ENCODE data around the gene PPM1L. TPM values are rescaled to one million over a fixed set of nuclear protein-coding genes. Genes with fewer than 3 reads are reported as not detected.
"Not testable (repeated sequence)": the region's sequence is repeated elsewhere in the genome, so short reads cannot be mapped to it uniquely, and the experiment has no call there.

The PPM1L gene
- total and polyA plus RNA-seq, 2 donors, result 20.2 to 24.2 TPM

DNA sequence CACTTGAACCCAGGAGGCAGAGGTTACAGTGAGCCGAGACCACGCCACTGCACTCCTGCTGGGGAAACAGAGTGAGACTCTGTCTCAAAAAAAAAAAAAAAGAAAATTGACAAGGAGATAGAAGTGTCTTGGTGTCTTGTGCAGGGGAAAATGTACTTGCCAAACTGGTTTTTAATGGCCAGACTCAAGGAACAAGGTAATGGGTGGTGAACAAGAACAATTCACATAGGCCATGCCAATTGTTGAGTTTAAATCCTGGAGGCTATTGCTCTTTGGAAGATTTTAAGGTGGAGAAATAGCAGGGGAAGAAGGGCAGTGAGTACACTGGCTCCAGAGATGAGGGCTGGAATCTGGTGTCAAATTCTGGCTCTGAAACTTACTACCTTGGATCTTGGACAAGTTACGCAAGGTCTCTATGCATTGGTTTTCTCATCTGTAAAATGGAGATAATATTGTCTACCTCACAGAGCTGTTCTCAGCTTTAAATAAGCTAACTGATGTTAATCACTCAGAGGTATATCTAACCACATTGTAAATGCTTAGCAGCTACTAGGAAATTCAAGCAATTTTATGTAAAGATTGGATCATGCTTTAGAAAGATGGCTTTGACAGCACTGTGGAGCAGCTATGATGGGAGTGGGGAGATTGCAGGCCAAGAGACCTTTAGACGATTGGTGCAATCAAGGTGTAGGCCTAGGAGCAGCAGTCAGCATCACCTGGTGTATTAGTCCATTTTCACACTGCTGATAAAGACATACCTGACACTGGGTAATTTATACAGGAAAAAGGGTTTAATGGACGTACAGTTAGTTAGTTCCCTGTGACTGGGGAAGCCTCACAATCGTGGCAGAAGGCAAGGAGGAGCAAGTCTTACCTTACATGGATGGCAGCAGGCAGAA, 270.8 kb downstream of the PPM1L start:
- WGBS, result 92% methylated on average over 6 of the region's 6 CpGs
- H3K4me3 ChIP-seq (ENCODE audit: low read depth, low read length), result no peak overlapping the region
- no peak overlapping the region for H3K27ac ChIP-seq (ENCODE audit: low read depth)
- no peak for DNase-seq (ENCODE audit: extremely low spot score)
- H3K4me1 ChIP-seq (ENCODE audit: insufficient read depth), result no peaks in the 10 kb centered on the region
- no peaks in the 10 kb centered on the region for H3K36me3 ChIP-seq (ENCODE audit: insufficient read depth)

DNA sequence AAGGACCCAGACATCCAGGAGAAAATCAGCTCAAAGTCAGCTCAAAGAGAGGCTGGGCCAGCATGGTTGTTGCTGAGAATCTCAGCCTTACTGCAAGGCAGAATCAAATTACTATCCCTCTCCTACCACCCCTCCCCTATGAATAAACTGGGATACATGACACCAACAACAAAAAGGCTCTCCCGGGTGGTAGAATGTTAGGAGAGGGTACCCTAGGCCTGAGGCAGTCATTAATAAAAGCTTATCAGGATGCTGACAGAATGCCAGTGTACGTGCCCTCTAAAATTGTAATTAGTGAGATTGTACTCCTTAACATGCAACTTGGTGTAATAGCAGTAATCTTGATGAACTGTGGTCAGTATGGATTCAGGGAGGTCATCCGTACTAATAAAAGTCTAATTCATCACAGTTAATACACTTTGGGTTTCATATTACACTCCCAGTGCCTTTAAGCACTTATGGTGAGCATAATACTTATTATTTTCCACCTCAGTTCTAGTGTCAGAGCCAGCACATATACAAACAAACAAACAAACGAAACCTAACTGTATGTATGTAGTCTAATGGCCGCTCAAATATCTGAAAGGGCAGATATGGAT, 272.6 kb downstream of the PPM1L start:
- Histone ChIP-seq H3K36me3 (ENCODE audit: insufficient read depth) (no peaks in the 10 kb centered on the region), H3K4me1 (ENCODE audit: insufficient read depth) (no peaks in the 10 kb centered on the region), H3K27ac (ENCODE audit: low read depth) (no peak overlapping the region), H3K4me3 (ENCODE audit: low read depth, low read length) (no peak overlapping the region)
- WGBS, result 71% methylated on average over 5 of the region's 5 CpGs
- DNase-seq (ENCODE audit: extremely low spot score), result no peak

DNA sequence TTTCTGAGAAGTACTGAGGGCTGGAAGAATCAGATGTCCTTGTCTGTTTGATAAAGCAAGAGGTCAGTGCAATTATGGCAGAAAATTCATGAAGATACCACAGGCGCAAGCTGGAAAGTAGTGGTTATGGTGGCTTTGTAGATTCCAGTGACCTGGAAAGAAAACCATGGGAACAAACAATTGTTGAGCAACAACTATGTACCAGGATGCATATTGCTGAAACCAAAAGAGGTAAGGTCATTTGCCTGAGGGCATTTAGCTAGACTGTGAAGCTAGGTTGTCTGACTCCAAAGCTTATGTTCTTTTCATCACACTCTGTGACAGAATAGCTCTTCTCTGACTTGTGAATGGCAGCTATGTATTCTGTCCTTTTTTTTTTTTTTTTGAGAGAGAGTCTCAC, 275.1 kb downstream of the PPM1L start:
- no peak overlapping the region for H3K27ac ChIP-seq (ENCODE audit: low read depth)
- WGBS, result 97% methylated on average over 1 of the region's 1 CpG

DNA sequence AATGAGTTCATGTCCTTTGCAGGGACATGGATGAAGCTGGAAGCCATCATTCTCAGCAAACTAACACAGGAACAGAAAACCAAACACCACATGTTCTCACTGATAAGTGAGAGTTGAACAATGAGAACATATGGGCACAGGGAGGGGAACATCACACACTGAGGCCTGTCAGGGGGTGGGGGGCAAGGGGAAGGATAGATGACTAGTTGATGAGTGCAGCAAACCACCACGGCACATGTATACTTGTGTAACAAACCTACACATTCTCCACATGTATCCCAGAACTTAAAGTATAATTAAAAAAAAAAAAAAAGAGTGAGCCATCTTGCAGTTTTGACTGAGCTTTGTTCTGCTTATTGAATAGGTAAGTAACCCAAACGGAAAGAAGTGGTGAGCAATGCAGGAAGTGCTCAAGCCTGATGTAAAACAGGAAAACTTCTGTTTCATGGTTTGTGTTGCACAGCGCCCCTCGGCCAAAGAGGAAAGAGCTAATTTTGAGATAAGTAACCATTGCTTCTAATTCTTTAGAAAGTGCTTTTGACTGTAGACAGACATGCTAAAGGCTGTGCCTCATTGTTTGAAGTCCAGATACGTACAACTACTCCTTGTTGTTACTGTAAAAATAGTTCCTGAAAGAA, 279.0 kb downstream of the PPM1L start:
- not testable (repeated sequence) for H3K27ac ChIP-seq (ENCODE audit: low read depth); DNase-seq (ENCODE audit: extremely low spot score); H3K4me3 ChIP-seq (ENCODE audit: low read depth, low read length); H3K4me1 ChIP-seq (ENCODE audit: insufficient read depth); H3K36me3 ChIP-seq (ENCODE audit: insufficient read depth)
- 57% methylated on average over 5 of the region's 5 CpGs for WGBS

More for the DNA sequence above, 275.1 kb downstream of the PPM1L start:
- DNase-seq (ENCODE audit: extremely low spot score), result no peak
- Histone ChIP-seq H3K4me3 (ENCODE audit: low read depth, low read length) (no peak overlapping the region), H3K4me1 (ENCODE audit: insufficient read depth) (no peaks in the 10 kb centered on the region), H3K36me3 (ENCODE audit: insufficient read depth) (no peaks in the 10 kb centered on the region)

DNA sequence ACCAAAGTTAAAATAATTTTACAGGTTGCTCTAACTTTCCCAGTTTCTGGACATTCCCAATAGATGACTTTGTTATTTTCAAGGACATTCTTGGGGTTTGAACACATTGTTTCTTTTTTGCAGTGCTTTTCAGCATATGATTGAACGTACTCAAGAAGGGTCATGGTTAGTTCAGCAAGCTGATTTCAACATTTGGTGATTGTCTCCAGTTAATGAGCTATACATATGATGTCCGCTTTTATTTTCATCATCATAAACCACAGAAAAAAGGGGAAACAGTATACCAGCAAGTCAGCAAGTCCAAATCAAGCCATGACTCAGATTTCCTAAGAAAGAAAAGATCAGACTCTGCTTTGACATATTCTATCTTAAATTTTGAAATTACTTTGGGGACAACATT, 279.7 kb downstream of the PPM1L start:
- no peaks in the 10 kb centered on the region for H3K4me1 ChIP-seq (ENCODE audit: insufficient read depth)
- no peaks in the 10 kb centered on the region for H3K36me3 ChIP-seq (ENCODE audit: insufficient read depth)
- no peak for DNase-seq (ENCODE audit: extremely low spot score)
- WGBS, result 71% methylated on average over 2 of the region's 2 CpGs
- H3K4me3 ChIP-seq (ENCODE audit: low read depth, low read length), result no peak overlapping the region
- H3K27ac ChIP-seq (ENCODE audit: low read depth), result no peak overlapping the region

DNA sequence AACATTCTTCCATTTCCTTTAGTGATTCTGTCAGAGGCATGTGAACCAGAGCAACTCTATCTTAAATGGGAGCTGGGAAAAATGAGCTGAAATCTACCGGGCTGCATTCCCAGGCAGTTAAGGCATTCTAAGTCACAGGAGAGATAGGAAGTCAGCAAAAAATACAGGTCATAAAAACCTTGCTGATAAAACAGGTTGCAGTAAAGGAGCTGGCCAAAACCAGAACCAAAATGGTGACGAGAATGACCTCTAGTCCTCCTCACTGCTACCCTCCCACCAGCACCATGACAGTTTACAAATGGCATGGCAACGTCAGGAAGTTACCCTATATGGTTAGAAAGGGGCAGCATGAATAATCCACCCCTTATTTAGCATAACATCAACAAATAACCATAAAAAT, 282.7 kb downstream of the PPM1L start:
- Histone ChIP-seq H3K4me1 (ENCODE audit: insufficient read depth) (no peaks in the 10 kb centered on the region), H3K27ac (ENCODE audit: low read depth) (no peak overlapping the region), H3K4me3 (ENCODE audit: low read depth, low read length) (no peak overlapping the region), H3K36me3 (ENCODE audit: insufficient read depth) (no peaks in the 10 kb centered on the region)
- 48% methylated on average over 3 of the region's 3 CpGs for WGBS
- no peak for DNase-seq (ENCODE audit: extremely low spot score)

DNA sequence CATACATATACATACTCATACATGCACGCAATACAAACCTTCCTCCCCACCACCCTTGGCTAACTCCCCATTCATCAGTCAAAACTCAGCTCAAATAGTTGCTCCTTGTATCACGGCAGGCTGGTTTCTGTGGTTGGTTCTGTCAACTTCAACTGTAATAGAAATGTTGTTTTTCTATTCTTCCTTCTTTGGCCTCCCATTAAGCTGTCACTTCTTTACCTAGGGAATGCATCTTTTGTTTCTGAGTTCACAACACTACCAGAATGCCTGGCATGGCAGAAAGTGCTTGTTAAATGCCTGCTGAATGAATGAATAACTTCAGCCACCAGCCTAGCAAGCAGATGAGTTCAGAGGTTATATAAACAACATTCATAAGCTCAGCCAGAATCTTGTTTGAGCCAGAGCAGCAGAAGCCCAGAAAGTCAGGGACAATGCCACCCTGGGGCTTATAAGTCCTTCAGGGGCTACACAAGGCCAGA, 286.0 kb downstream of the PPM1L start:
- Histone ChIP-seq H3K27ac (ENCODE audit: low read depth) (no peak overlapping the region), H3K4me1 (ENCODE audit: insufficient read depth) (no peaks in the 10 kb centered on the region), H3K4me3 (ENCODE audit: low read depth, low read length) (no peak overlapping the region), H3K36me3 (ENCODE audit: insufficient read depth) (no peaks in the 10 kb centered on the region)
- DNase-seq (ENCODE audit: extremely low spot score), result no peak
- 71% methylated on average over 2 of the region's 2 CpGs for WGBS

DNA sequence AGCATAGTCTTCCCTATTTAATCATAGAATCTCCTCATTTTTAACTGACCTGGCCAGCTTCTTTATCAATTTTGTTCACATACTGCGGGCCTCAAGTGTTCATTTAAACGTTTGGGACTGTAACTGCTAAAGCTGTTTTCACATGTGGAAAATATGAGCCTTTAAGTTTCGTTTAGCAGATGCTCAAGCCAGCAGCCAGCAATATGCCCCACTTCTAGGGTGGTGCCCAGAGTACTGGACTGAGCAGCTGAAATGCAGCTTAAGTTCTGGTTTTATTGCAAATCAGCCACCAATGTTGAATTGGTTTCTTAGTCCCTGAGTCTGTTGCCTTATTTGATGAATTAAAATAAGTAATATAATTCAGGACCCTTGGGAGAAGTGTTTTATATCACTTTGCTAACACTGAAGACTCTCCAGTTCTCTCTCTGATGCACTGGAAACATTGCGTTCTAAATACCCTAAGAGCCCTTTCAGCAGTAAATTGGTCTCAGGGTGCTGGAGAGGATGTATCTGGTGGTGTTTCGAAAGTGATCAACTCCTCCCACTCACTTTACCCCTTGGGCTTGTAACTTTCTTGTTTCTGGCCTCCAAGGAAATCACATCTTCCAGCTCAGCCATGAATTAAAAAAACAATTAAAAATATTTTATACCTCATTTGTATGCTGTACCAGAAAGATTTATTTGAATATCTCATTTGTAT, 287.5 kb downstream of the PPM1L start:
- 69% methylated on average over 5 of the region's 5 CpGs for WGBS
- Histone ChIP-seq H3K4me1 (ENCODE audit: insufficient read depth) (no peaks in the 10 kb centered on the region), H3K27ac (ENCODE audit: low read depth) (no peak overlapping the region), H3K4me3 (ENCODE audit: low read depth, low read length) (no peak overlapping the region), H3K36me3 (ENCODE audit: insufficient read depth) (no peaks in the 10 kb centered on the region)
- DNase-seq (ENCODE audit: extremely low spot score), result no peak

DNA sequence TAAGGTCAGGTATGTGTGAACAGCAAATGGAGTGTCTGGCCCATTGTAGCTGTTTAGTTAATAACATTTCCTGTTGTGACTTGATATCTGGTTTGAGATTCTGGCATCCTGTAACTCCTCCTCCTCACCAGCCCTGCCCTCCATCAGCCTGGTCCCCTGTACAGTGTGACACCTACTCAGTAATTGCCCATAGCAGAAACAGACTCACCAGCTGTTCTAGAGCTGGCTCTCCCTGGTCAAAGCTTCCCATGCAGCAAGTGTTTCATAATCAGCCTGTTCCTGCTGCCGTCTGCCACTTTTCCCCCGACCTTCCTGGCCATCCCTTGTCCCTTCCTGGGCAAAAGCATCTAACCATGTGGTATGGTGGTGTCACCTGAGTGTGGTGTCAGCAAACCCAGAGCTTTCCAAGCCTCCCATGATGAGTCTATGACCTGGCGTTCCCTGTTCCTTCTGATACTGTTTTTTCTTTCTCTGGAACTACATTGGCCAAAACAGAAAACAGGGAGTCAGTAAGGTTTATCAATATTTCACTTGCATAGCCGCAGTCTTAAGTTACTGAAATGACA, 293.7 kb downstream of the PPM1L start:
- H3K36me3 ChIP-seq (ENCODE audit: insufficient read depth), result no peaks in the 10 kb centered on the region
- no peak overlapping the region for H3K4me3 ChIP-seq (ENCODE audit: low read depth, low read length)
- WGBS, result 86% methylated on average over 4 of the region's 4 CpGs
- H3K4me1 ChIP-seq (ENCODE audit: insufficient read depth), result no peaks in the 10 kb centered on the region
- no peak for DNase-seq (ENCODE audit: extremely low spot score)
- H3K27ac ChIP-seq (ENCODE audit: low read depth), result no peak overlapping the region

DNA sequence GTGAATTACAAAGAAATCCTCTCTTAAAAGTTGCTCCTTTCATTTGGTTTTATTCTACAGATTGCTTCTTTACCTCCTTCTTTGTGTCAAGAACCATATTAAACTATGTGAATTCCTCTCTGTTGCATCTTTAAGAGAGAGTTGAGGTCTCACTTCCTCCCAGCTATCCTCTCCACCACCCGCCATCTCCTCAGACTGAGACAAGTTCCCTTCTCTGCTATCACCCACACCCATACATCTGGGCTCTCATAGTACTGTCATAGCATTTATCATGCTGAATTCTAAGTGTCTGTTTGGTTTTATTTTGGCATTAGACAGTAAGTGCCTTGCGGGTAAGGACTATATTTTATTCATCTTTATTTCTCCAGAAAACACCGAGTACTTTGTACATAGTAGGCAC, 294.9 kb downstream of the PPM1L start:
- 74% methylated on average over 3 of the region's 3 CpGs for WGBS
- no peak overlapping the region for H3K4me3 ChIP-seq (ENCODE audit: low read depth, low read length)
- H3K4me1 ChIP-seq (ENCODE audit: insufficient read depth), result no peaks in the 10 kb centered on the region
- H3K27ac ChIP-seq (ENCODE audit: low read depth), result no peak overlapping the region
- no peak for DNase-seq (ENCODE audit: extremely low spot score)
- H3K36me3 ChIP-seq (ENCODE audit: insufficient read depth), result no peaks in the 10 kb centered on the region

DNA sequence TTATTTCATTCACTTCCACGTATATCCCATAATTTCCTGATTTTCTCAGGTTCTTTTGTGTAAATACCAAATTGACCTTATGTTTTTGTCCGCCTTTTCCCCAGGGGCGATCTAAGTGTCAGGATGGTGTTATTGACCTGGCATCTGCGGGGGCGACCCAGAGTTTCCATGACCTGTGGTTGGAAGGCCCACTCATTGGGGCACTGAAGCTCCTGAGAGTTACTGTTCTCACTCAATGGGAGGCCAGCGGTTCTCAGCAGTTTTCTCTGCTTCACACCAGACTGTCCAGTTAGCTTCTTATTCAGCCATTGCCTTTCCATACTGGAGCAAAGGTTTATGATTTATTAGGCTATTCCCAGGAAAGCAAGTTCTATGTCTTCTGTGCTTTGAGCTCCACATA, 295.8 kb downstream of the PPM1L start:
- DNase-seq (ENCODE audit: extremely low spot score), result no peak
- H3K4me3 ChIP-seq (ENCODE audit: low read depth, low read length), result no peak overlapping the region
- H3K27ac ChIP-seq (ENCODE audit: low read depth), result no peak overlapping the region
- no peaks in the 10 kb centered on the region for H3K36me3 ChIP-seq (ENCODE audit: insufficient read depth)
- H3K4me1 ChIP-seq (ENCODE audit: insufficient read depth), result no peaks in the 10 kb centered on the region
- WGBS, result 84% methylated on average over 6 of the region's 6 CpGs

DNA sequence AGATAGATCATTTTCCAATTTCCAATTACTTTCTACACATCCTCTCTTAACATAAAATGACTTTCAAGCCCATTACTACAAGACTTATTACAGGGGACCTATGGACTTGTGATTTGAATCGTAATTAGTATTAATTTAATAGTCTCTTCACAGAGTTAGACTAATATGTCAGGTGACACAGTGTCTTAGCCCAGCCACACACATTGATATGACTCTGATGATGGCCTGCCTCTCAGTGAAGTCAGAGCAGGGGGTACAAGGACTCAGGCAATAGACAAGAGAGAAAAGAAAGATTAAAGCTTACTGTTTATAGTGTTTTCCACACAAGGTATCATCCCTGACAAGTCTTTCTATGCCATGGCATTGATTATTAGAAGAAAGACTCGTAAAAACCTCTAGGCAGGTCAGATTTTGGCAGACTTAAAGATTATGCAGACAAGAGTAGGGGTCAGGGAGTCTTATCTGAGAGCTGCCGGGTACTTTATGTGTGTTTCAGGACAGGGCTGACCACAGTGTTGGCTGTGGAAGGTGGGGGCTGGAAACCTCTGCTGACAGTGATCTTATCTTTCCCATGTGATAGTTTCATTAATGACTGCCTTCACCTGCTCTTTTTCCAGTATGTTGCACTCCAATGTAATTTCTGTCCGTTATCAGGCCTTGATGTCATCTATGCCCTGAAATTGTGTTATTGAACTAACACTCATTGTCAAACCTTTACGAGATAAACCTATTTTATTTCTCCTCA, 299.0 kb downstream of the PPM1L start:
- WGBS, result 72% methylated on average over 5 of the region's 5 CpGs
- no peak overlapping the region for H3K27ac ChIP-seq (ENCODE audit: low read depth)
- H3K4me3 ChIP-seq (ENCODE audit: low read depth, low read length), result no peak overlapping the region
- DNase-seq (ENCODE audit: extremely low spot score), result no peak
- H3K36me3 ChIP-seq (ENCODE audit: insufficient read depth), result no peaks in the 10 kb centered on the region
- H3K4me1 ChIP-seq (ENCODE audit: insufficient read depth), result no peaks in the 10 kb centered on the region

DNA sequence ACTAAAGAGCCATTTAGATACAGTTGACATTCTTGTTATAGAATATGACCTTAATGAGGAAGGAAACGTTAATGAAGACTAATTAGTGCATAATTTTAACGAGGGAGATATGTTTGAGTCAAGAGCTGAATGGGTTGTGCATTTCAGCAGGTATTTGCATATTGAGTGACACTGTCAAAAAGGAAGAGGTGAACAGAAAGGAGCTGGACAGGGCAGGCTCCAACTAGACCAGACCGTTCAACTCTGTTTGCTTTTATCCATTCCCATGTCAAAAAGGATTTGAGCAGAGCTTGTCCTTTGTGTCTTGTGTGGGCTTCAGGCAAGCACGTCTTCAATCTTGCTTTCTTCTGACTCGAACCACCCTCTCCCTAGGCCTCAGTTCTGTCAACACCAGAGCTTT, 308.4 kb downstream of the PPM1L start:
- peaks cover under 1% of the 10 kb centered on the region for H3K36me3 ChIP-seq (ENCODE audit: insufficient read depth)
- H3K27ac ChIP-seq (ENCODE audit: low read depth), result no peak overlapping the region
- WGBS, result 77% methylated on average over 5 of the region's 5 CpGs
- peaks cover 1% of the 10 kb centered on the region for H3K4me1 ChIP-seq (ENCODE audit: insufficient read depth)
- DNase-seq (ENCODE audit: extremely low spot score), result no peak
- no peak overlapping the region for H3K4me3 ChIP-seq (ENCODE audit: low read depth, low read length)
